NK-92 (cell line): ENCODE data around the gene PRRX1.

Experiments used
- DNase-seq: peaks from one replicate; lab custom pipeline; 2025; ENCODE audit not compliant: unreplicated experiment; lab: John Stamatoyannopoulos, UW

PRRX1 gene

DNA sequence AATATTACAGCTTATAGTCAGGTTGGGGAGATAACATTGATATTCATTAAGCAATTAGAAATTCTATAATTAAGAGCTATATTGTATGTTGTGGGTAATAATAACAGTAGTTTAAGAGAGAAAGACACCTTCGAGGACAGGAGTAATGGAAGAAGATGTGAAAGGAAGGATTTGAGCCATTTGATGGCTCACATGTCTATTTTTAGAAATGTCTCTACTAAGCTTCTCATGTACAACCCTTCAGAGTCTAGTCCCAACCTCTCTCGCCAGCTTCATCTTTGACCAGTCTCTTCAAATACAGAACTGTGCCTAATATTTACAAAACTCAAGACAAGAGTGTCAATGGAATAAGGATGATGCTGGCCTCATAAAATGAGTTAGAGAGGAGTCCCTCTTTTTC is 95.1 kb downstream of the PRRX1 start:
- DNase-seq, result no peak

- DNase-seq, result no peak
Measured at GRCh38 chr1:170765279-170765678, 101.3 kb downstream of the PRRX1 start.

DNA sequence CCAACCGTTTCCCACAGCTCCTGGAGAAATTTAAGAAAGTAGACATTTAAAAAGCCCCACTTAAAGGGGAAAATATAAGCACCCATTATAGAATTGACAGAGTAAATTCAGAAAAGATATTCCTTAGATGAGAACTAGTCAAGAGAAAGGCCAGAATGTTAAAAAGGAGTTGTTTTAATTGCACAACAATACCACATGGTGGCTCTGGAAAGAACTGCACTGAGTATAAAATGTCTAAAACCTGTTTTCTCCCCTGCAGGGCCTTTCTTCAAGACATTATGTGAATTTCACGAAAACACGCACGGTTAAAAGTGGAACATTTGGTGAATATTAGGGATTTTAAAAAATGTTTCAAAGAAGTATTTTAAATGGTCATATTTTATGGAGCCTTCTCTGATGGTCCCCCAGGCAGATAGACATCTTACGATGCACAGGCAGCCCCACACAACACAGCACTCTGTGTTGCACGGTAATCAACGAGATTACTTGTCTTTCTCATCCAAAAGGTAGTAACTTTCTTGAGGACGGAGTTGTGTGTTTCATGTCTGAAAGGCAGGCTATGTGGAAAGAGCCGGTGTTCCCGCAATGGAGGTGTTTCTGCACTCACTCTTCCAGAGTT is 101.9 kb downstream of the PRRX1 start:
- no peak for DNase-seq

GRCh38 chr1:170768929-170769328 is 105.0 kb downstream of the PRRX1 start:
- no peak for DNase-seq

GRCh38 chr1:170769691-170770090 is 105.8 kb downstream of the PRRX1 start:
- DNase-seq, result no peak

- no peak for DNase-seq
Measured at GRCh38 chr1:170770254-170770653, 106.3 kb downstream of the PRRX1 start.

DNA sequence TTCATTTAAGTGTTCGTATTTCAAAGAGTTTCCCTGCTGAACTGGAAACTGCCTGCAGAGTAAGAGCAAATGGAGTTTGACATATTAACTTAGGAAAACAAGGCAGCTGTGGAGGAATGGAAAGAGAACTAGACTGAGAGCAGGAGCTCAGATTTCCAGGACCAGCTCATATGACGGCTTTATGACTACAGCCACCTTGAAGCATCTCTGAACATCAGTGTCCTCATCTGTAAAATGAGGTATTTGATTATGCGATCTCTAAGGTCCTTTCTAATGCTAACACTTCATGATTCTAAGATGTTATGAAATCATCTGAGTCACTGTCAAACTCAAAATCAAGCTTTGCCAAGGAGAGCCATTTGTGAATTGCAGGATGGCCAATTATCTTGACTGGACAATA is 112.3 kb downstream of the PRRX1 start:
- no peak for DNase-seq

GRCh38 chr1:170776777-170777176 is 112.8 kb downstream of the PRRX1 start:
- DNase-seq, result no peak
